ENCODE data around the gene YY1.

DNA sequence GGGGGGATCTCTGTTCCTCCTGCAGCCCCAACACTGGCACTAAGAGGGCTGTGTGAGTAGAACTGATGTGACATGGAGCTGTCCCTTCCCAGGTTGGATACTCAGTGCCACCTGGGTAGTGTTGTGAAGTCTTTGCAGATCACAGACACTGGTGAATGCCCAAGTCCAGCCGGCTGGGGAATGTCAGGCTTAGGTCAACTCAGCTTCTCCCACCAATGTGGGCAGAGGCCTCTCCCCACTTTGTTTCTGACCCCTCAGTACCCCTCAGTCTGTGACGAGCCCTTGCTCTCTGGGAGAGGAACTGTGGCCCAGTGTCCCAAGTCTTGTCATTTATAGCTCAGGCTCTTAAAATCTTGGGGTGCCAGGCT is 56.0 kb downstream of the YY1 start:
- TF ChIP-seq CTCF (IDR thresholded peaks at IDR 0.05) (no peak), POLR2A (IDR thresholded peaks at IDR 0.05) (no peak)

All from right lobe of liver (tissue), 4 donors.